Endothelial cell of umbilical vein (primary cell): ENCODE measurements around the gene APBA2. TPM values are rescaled to one million over a fixed set of nuclear protein-coding genes. Genes with fewer than 3 reads are reported as not detected.

Source experiments
- BruUV-seq: library from RNA; stranded (reverse); fragments of 400-500 nt; replicated peaks from 2 replicates; lab custom pipeline; 2021; lab: Mats Ljungman, UMichigan
- CTCF ChIA-PET: fragments of 300-600, 350-600 bp; sonication (Branson Sonifier 250); formaldehyde crosslinking; loops from one replicate; lab custom pipeline; 2021; ENCODE audit warnings: antibody characterized with exemption, inconsistent platforms; lab: Charles Lee
- POLR2A ChIA-PET: fragments of 300-600, 350-600 bp; sonication (Branson Sonifier 250); formaldehyde crosslinking; loops from one replicate; lab custom pipeline; 2021; ENCODE audit warnings: antibody characterized with exemption, inconsistent platforms; lab: Charles Lee
- DNase-seq: peaks from one replicate; pipeline ENCODE4 v3.0.0-alpha.2; 2011; ENCODE audit warnings: low read depth, low spot score
- FAIRE-seq: peaks from 2 replicates; lab custom pipeline; 2011; peaks lifted over from hg19 to GRCh38; lab: Jason Lieb, UNC
- H2AFZ ChIP-seq: 2 replicates; pipeline ENCODE4 v1.6.0; 2012; ENCODE audit warnings: low read depth, low read length, control low read depth, inconsistent platforms
- H3K27ac ChIP-seq: 2 replicates; pipeline ENCODE4 v1.5.1; 2011; ENCODE audit warnings: low read depth, mild to moderate bottlenecking, control low read depth, low read length, moderate library complexity; ENCODE audit not compliant: insufficient read depth
- H3K27me3 ChIP-seq, 2 experiments: 2 replicates each; pipeline versions ENCODE4 v1.6.0 to v1.6.1; 2011; ENCODE audit warnings: low read length in 2 of 2, mixed read lengths in 1 of 2; ENCODE audit not compliant: control insufficient read depth in 2 of 2, insufficient read depth in 2 of 2
- H3K36me3 ChIP-seq, 2 experiments: 2 replicates in 1 of 2; 3 replicates in 1 of 2; pipeline ENCODE4 v1.5.1; 2011; ENCODE audit warnings: low read length in 2 of 2, mild to moderate bottlenecking in 1 of 2, moderate library complexity in 1 of 2; ENCODE audit not compliant: control insufficient read depth in 2 of 2, insufficient read depth in 2 of 2; ENCODE audit errors: extremely low read depth in 1 of 2
- H3K4me1 ChIP-seq: 3 replicates; pipeline ENCODE4 v1.5.1; 2011; ENCODE audit warnings: mild to moderate bottlenecking, low read length; ENCODE audit not compliant: control insufficient read depth, insufficient read depth; ENCODE audit errors: extremely low read depth
- H3K4me2 ChIP-seq: 2 replicates; pipeline ENCODE4 v1.6.1; 2011; ENCODE audit warnings: low read length, control low read depth, mixed read lengths; ENCODE audit not compliant: insufficient read depth
- H3K4me3 ChIP-seq, 3 experiments: fragments of 200-600 bp in 1 of 3; sonication (generic), shearing (Covaris generic) in 1 of 3; replicated peaks in 1 of 3; 2 replicates each; pipeline ENCODE4 v1.5.1; 2011 to 2016; ENCODE audit warnings: control low read depth in 3 of 3, low read length in 3 of 3, mild to moderate bottlenecking in 2 of 3, inconsistent platforms in 1 of 3, low read depth in 1 of 3, moderate library complexity in 1 of 3; ENCODE audit not compliant: insufficient read depth in 1 of 3
- H3K79me2 ChIP-seq: 2 replicates; pipeline ENCODE4 v1.6.0; 2012; ENCODE audit warnings: low read length, inconsistent platforms; ENCODE audit not compliant: control insufficient read depth, insufficient read depth
- H3K9ac ChIP-seq: replicated peaks from 2 replicates; pipeline ENCODE3; 2011; ENCODE audit warnings: low read length, control low read depth; ENCODE audit not compliant: insufficient read depth; ENCODE audit errors: extremely low read depth
- H3K9me1 ChIP-seq: replicated peaks from 3 replicates; pipeline ENCODE4 v1.6.0; 2011; ENCODE audit warnings: mild to moderate bottlenecking, low read length; ENCODE audit not compliant: control insufficient read depth, insufficient read depth; ENCODE audit errors: extremely low read depth
- H3K9me3 ChIP-seq: replicated peaks from 2 replicates; pipeline ENCODE4 v1.5.1; 2012; ENCODE audit warnings: low read length, inconsistent platforms; ENCODE audit not compliant: control insufficient read depth, insufficient read depth
- H4K20me1 ChIP-seq: replicated peaks from 2 replicates; pipeline ENCODE3; 2011; ENCODE audit warnings: mild to moderate bottlenecking, low read length; ENCODE audit not compliant: control insufficient read depth, insufficient read depth; ENCODE audit errors: extremely low read depth
- EZH2 ChIP-seq: IDR thresholded peaks from 2 replicates; pipeline ENCODE4 v1.6.1; 2012; ENCODE audit warnings: borderline replicate concordance, low read depth, mild to moderate bottlenecking, moderate library complexity, low read length, inconsistent platforms; ENCODE audit not compliant: severe bottlenecking
- FOS ChIP-seq: IDR thresholded peaks from 2 replicates; pipeline ENCODE4 v1.6.1; 2011; ENCODE audit warnings: mild to moderate bottlenecking, low read length, moderate library complexity, borderline replicate concordance; ENCODE audit not compliant: insufficient read depth
- GATA2 ChIP-seq: IDR thresholded peaks from 2 replicates; pipeline ENCODE4 v1.7.0; 2011; ENCODE audit warnings: low read depth, mild to moderate bottlenecking, moderate library complexity, mixed read lengths, low read length; ENCODE audit not compliant: insufficient read length, insufficient read depth
- JUN ChIP-seq: IDR thresholded peaks from 2 replicates; pipeline ENCODE4 v1.6.1; 2011; ENCODE audit warnings: borderline replicate concordance, low read depth; ENCODE audit not compliant: insufficient read length, insufficient read depth
- MYC ChIP-seq: IDR thresholded peaks from one replicate; pipeline ENCODE4 v1.6.1; 2011; ENCODE audit warnings: mild to moderate bottlenecking, low read depth, low read length
- POLR2A ChIP-seq: IDR thresholded peaks from 2 replicates; pipeline ENCODE4 v1.6.1; 2012; ENCODE audit warnings: low read depth, mild to moderate bottlenecking, control low read depth, low read length
- POLR2AphosphoS5 ChIP-seq: IDR thresholded peaks from 2 replicates; pipeline ENCODE4 v1.6.1; 2012; ENCODE audit warnings: low read depth, mild to moderate bottlenecking, control low read depth, low read length, moderate library complexity; ENCODE audit not compliant: insufficient read depth
- dilution Hi-C: fragments of 300-500 bp; cut with MboI; formaldehyde crosslinking; loops from one replicate; pipeline ENCODE4 v1.15.0; 2019; ENCODE audit warnings: low sequenced_read_pairs; ENCODE audit not compliant: extremely low pct_ligation_motif_present
- intact Hi-C: fragments of 100-400 bp; cut with micrococcal nuclease; formaldehyde crosslinking; loops from one replicate; pipeline ENCODE4 v1.10.0; 2022
- polyA plus RNA-seq, 4 experiments: library from polyadenylated mRNA; depleted of rRNA in 3 of 4; stranded (reverse) in 3 of 4; unstranded in 1 of 4; fragments of >200 nt; gene quantifications; 2 replicates each; pipeline versions ENCODE4 v1.2.1 to v1.2.3, GENCODE V29; 2011 to 2012; ENCODE audit warnings: missing spikeins in 1 of 4
- total RNA-seq: library from RNA; stranded (reverse); gene quantifications from 2 replicates; pipeline ENCODE4 v1.2.3, GENCODE V29; 2021
- TF ChIP-seq, protein P1 (sequence below), 2 donors: IDR thresholded peaks; 1 replicate in 1 of 2; 2 replicates in 1 of 2; pipeline ENCODE4 v1.5.1; 2011; ENCODE audit warnings: low read length in 2 of 2, mild to moderate bottlenecking in 2 of 2, moderate library complexity in 2 of 2, control low read depth in 1 of 2, inconsistent platforms in 1 of 2, low read depth in 1 of 2; ENCODE audit not compliant: insufficient read depth in 1 of 2; ENCODE audit errors: extremely low read depth in 1 of 2
- TF ChIP-seq, protein P2 (sequence below): IDR thresholded peaks from 2 replicates; pipeline ENCODE4 v1.6.1; 2011; ENCODE audit not compliant: insufficient read depth, insufficient read length

Gene APBA2
- total and polyA plus RNA-seq, 2 donors (not counting 3 experiments of a cell fraction or from before 2014, with no cell fraction given): 5.7 to 11.1 TPM

DNA sequence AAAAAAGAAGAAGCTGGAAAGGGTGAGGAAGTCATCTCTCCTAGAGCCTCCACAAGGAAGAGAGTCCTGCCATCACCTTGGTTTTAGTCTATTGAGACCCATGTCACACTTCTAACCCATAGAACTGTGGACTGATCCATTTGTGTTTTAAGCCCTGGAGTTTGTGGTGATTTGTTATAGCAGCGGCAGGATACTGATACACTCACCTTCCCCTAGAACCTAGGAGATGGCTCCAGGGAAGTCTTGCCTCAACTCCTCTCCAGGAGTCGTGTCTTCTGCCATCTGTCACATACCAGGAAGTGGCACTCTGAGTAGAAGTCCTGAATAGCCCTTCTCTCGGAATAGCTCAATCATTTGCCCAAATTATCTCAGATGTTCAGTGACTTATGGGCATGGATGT lies 14.6 kb upstream of the APBA2 start:
- Histone ChIP-seq H3K27ac (no peak overlapping the region), H3K9me1 (no peaks in the 10 kb centered on the region), H3K4me2 (no peak overlapping the region), H3K36me3 (no peaks in the 10 kb centered on the region), H4K20me1 (no peaks in the 10 kb centered on the region), H3K27me3 (no peaks in the 10 kb centered on the region), H3K4me1 (no peaks in the 10 kb centered on the region), H3K79me2 (no peaks in the 10 kb centered on the region), H2AFZ (no peak overlapping the region), H3K4me3 (no peak overlapping the region), H3K9ac (no peak overlapping the region), H3K9me3 (no peaks in the 10 kb centered on the region)
- ChIA-PET POLR2A (no interaction called here), CTCF (interaction anchor here (1.2 kb wide), 1 partner anchor 231 kb away, joined by 3 read pairs; no protein-coding TSS in a partner anchor)
- no peak for DNase-seq
- dilution Hi-C loops (no loop called here), intact Hi-C loops (no loop called here)
- no TSS peak for BruUV-seq
- TF ChIP-seq POLR2AphosphoS5: no peak
- TF ChIP-seq, protein P1, sequence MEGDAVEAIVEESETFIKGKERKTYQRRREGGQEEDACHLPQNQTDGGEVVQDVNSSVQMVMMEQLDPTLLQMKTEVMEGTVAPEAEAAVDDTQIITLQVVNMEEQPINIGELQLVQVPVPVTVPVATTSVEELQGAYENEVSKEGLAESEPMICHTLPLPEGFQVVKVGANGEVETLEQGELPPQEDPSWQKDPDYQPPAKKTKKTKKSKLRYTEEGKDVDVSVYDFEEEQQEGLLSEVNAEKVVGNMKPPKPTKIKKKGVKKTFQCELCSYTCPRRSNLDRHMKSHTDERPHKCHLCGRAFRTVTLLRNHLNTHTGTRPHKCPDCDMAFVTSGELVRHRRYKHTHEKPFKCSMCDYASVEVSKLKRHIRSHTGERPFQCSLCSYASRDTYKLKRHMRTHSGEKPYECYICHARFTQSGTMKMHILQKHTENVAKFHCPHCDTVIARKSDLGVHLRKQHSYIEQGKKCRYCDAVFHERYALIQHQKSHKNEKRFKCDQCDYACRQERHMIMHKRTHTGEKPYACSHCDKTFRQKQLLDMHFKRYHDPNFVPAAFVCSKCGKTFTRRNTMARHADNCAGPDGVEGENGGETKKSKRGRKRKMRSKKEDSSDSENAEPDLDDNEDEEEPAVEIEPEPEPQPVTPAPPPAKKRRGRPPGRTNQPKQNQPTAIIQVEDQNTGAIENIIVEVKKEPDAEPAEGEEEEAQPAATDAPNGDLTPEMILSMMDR (IDR thresholded peaks at IDR 0.05; ENCODE audit: extremely low read depth in 1 of 2, insufficient read depth in 1 of 2, low read depth in 1 of 2, low read length in 2 of 2): no peak
- TF ChIP-seq, protein P2, sequence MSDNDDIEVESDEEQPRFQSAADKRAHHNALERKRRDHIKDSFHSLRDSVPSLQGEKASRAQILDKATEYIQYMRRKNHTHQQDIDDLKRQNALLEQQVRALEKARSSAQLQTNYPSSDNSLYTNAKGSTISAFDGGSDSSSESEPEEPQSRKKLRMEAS: no peak
- TF ChIP-seq MYC: no peak
- TF ChIP-seq FOS: no peak
- TF ChIP-seq JUN: no peak
- no peak for TF ChIP-seq GATA2
- TF ChIP-seq EZH2: no peak
- TF ChIP-seq POLR2A: no peak
- no peak for FAIRE-seq
